ENCODE data around the gene C5orf63.

DNA sequence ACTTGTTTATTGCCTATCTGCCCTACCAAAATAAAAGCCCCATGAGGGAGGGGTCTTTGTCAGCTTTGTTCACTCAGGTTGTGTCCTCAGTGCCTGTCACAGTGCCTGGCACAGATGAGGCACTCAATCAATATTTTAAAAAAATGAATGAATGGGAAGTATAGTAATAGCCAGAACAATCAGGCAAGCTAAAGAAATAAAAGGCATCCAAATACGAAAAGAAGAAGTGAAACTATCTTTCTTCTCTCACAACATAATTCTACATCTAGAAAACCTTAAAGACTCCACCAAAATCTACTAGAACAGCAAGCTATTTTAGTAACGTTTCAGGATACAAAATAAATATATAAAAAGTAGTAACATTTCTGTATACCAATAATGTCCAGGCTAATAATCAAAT lies 37.8 kb upstream of the C5orf63 start:
- no peak for TF ChIP-seq EZH2 (IDR thresholded peaks at IDR 0.05; ENCODE audit: borderline replicate concordance, low read depth, low read length, severe bottlenecking)
- TF ChIP-seq, protein P1, sequence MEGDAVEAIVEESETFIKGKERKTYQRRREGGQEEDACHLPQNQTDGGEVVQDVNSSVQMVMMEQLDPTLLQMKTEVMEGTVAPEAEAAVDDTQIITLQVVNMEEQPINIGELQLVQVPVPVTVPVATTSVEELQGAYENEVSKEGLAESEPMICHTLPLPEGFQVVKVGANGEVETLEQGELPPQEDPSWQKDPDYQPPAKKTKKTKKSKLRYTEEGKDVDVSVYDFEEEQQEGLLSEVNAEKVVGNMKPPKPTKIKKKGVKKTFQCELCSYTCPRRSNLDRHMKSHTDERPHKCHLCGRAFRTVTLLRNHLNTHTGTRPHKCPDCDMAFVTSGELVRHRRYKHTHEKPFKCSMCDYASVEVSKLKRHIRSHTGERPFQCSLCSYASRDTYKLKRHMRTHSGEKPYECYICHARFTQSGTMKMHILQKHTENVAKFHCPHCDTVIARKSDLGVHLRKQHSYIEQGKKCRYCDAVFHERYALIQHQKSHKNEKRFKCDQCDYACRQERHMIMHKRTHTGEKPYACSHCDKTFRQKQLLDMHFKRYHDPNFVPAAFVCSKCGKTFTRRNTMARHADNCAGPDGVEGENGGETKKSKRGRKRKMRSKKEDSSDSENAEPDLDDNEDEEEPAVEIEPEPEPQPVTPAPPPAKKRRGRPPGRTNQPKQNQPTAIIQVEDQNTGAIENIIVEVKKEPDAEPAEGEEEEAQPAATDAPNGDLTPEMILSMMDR (IDR thresholded peaks at IDR 0.05; ENCODE audit: borderline replicate concordance, extremely low read depth, low read length, poor library complexity, severe bottlenecking), result no peak
